ENCODE measurements around the gene MED25.

MED25 gene

GRCh38 chr19:49873834-49874233 is 55.7 kb downstream of the MED25 start:
- DNase-seq (ENCODE audit: low read depth): no peak

- DNase-seq (ENCODE audit: low read depth): no peak
Measured at GRCh38 chr19:49874503-49875157, 56.5 kb downstream of the MED25 start.

- DNase-seq (ENCODE audit: low read depth): no peak
Measured at GRCh38 chr19:49875177-49875576, 57.1 kb downstream of the MED25 start.

DNA sequence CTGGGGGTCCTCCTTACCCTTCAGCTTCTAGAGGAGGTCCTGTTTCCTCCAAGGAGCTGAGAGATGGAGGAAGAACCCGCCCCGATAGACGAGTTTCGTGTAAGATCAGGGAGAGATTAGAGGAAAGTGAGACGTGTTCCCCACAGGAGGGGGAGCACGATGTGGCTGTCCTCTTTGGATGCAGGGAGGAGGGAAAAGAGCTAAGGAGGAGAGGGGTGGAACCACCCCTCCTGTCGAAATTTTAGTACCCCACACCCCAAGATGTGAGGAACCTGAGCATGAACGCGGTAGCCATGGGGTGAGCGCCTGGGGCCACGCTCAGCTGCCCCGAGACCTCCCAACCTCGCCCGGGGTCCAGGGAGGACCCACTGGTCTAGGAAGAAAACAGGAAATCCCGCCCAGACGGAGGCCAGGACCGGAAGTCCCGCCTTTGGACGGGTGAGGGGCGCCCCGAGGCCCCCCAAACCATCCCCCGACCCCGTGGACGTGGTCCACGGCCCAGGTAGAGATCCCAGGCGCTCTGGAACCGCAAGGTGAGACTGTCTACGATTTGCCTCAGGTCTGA is 57.9 kb downstream of the MED25 start:
- peak; percentile 40 for DNase-seq (ENCODE audit: low read depth)

DNA sequence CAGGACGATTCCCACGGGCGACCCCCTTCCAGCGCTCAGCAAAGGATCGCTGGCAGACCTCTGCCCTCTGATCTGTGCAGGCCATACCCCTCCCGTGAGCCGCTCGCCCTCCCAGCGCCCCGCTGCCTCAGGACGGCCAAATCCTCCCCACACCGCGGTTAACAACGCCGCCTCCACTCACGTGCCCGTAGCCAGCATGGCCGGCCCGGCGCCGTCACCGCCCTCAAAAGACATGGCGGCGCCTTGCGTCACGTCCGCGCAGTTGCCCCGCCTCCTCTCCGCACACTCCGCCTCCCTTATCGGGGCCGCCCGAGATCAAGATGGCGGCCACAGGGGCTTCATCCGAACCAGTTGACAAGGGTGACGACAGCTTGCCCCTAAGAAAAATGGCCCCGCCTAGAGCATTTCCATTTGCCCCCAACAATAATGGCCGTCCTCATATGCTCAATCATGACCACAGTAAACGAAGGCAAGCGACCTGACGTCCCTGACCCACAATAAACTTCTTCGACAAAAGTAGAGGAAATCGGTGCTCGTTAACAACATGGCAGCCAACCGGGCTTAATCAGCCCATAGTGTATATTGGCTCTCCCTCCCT is 58.4 kb downstream of the MED25 start:
- peak; percentile 97 for DNase-seq (ENCODE audit: low read depth)

DNA sequence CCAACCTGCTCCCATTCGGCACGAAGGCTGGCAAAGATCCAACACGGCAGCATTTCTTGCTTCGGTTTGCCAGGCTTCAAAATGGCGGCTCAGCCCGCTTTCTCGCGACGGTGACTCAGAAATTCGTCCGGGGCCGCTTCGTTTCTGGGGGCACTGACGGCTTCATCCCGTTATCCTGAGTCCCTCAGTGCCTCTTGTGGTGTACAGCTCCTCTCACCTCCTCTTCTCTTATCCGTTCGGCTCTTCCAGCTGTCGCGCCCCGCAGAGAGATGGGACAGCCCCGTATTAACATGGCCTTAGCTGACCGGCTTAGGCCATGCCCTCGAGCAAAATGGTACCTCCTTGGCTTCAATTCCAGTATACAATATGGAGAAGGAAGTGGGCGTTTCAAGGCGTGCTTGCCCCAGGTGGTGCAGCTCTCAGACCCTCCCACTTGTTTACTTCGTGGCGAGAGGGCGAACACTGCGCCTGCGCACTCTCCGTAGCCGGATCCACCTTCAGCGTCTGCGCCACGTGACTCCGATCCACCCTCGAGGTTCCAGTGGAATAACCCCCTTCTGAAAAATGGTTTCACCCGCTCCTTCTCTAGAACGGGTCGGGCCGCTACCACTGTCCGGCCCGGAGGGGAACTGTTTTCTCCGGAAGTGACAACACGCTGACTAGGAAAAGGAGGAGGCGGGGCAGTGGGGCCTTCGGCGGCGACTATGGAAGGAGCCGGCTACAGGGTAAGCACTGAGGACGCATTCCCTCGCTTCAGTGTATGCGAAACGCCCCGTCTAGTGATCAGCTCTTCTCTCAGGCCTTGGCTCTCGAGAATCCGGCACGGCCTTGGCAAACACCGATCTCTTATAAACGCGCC is 59.2 kb downstream of the MED25 start, which contains the start of the genes AKT1S1 and TBC1D17:
Gene AKT1S1 (minus strand): TSS at position 336 of the 859 bp plus-strand sequence. CDS start 4,060 bp downstream, outside the sequence.
Gene TBC1D17 (plus strand): TSS at position 683 of the 859 bp plus-strand sequence. CDS start 22 bp downstream, at position 705.
- DNase-seq (ENCODE audit: low read depth): peak; percentile 96

GRCh38 chr19:49877879-49878743 is 60.0 kb downstream of the MED25 start:
- peak; percentile 97 for DNase-seq (ENCODE audit: low read depth)

DNA sequence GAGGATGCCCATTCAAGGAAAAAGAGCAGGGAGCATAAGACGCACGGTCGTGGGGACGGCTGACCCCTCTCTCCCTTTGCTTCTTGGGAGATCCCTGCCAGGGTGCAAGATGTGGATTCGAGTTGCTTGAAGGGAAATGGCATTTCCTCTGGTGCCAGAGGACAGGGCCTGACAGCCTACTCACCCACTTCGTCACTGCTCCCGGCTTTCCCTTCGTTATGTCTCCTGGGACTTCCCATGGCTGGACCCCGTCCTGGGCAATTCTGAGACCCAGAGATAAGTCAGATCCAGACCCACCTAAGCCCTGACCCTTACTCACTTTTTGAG is 60.6 kb downstream of the MED25 start:
- no peak for DNase-seq (ENCODE audit: low read depth)

GRCh38 chr19:49879243-49879963 is 61.3 kb downstream of the MED25 start:
- DNase-seq (ENCODE audit: low read depth): no peak

- no peak for DNase-seq (ENCODE audit: low read depth)
Measured at GRCh38 chr19:49880162-49880869, 62.2 kb downstream of the MED25 start.

GRCh38 chr19:49881186-49881585 is 63.1 kb downstream of the MED25 start:
- DNase-seq (ENCODE audit: low read depth): no peak

DNA sequence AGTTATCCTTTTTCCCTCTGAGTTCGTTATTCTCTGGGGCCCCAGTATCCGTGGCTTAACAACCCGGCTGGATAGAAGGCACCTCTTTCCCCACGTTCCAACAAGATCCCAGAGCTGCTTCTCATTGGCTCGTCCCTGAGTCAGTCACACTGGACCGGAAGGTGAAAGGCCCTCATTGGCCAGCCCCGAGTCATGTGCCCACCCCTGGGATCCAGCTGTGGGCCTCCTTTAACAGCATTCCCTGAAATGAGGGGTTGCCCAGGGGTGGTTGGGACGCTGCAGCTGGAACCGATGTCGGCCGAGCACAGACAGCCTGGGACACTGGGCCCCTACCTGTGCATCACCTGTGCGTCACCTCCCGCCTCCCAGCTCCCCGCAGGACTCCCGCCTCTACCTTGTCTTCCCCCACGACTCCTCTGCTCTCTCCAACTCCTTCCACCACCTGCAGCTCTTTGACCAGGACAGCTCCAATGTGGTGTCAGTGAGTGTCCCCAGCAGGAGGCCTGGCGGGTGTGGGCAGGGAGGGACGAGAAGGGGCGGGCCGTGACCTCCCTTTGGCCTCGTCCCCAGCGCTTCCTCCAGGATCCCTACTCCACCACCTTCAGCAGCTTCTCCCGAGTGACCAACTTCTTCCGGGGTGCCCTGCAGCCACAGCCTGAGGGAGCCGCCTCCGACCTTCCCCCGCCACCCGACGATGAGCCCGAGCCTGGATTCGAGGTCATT is 63.7 kb downstream of the MED25 start:
- DNase-seq (ENCODE audit: low read depth): no peak

- DNase-seq (ENCODE audit: low read depth): no peak
Measured at GRCh38 chr19:49882643-49883042, 64.6 kb downstream of the MED25 start.

DNA sequence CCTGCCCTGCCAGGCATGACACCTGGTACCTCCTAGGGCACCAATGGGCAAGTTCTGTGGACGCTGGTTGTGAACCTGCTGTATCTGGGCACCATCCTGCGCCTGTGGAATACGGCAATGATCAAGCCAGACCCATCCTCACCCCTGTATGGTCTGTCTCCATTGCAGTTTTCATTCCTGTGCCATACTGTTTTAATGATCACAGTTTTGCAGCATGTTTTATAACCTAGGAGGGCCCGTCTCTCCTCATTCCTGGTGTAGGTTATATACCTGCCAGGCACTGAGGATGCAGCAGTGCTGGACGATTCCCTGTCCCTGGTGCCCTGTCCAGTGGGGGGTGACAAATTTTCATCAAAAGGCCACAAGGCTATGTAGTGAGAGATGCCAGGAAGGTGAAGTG is 65.0 kb downstream of the MED25 start:
- no peak for DNase-seq (ENCODE audit: low read depth)

DNA sequence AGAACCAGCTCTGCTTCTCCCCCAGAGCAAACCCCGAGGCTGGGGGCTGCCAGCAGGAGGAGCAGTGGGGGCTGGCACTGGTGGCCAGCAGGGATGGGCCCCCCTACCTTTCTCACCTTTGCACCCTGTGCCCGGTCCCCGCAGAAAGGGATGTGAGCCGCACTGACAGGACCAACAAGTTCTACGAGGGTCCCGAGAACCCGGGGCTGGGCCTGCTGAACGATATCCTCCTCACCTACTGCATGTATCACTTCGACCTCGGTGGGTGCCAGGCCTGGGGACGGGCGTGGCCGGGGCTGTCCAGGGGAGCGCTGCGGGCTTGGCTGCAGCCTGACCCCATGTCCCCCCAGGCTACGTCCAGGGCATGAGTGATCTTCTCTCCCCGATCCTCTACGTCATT is 66.0 kb downstream of the MED25 start:
- DNase-seq (ENCODE audit: low read depth): no peak

DNA sequence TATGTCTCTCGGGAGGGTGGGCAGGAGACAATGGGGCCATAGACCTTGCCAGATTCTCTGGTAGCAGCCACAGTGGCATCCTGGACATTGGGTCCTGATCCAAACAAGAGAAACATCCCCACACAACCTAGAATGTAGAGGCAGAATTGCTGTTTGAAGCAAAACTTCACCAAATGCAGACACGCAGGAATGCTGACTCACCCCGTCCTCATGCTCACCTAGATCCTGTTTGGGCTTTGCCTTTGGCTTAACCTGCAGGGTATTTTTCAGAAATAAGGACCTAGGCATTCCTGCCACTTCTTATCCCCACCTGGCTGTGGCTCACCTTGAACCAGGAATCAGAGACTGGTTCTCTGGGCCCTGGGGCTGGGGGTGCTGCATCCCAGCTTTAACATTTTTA is 66.7 kb downstream of the MED25 start:
- no peak for DNase-seq (ENCODE audit: low read depth)
